Panc1 (cell line): ENCODE measurements around the gene CTSL.

ENCODE experiments used
- POLR2AphosphoS5 ChIP-seq: IDR thresholded peaks from 2 replicates; pipeline ENCODE4 v1.6.1; 2012; ENCODE audit warnings: mild to moderate bottlenecking, low read depth, low read length, moderate library complexity
- SIN3A ChIP-seq: IDR thresholded peaks from 2 replicates; pipeline ENCODE4 v1.6.1; 2012; ENCODE audit warnings: low read depth, mild to moderate bottlenecking, low read length, moderate library complexity, borderline replicate concordance; ENCODE audit not compliant: insufficient read depth
- TCF7L2 ChIP-seq: IDR thresholded peaks from 2 replicates; pipeline ENCODE4 v1.6.1; 2011; ENCODE audit warnings: mild to moderate bottlenecking, low read depth, low read length, inconsistent platforms
- TF ChIP-seq, protein P1 (sequence below): fragments of 450-650 bp; IDR thresholded peaks from 2 replicates; pipeline ENCODE4 v1.5.1; 2017; ENCODE audit warnings: mild to moderate bottlenecking
- TF ChIP-seq, protein P2 (sequence below), 2 experiments: IDR thresholded peaks; 2 replicates each; pipeline ENCODE4 v1.6.1; 2011 to 2012; ENCODE audit warnings: low read depth in 2 of 2, control low read depth in 1 of 2, low read length in 1 of 2, mild to moderate bottlenecking in 1 of 2, moderate library complexity in 1 of 2; ENCODE audit not compliant: insufficient read depth in 1 of 2

DNA sequence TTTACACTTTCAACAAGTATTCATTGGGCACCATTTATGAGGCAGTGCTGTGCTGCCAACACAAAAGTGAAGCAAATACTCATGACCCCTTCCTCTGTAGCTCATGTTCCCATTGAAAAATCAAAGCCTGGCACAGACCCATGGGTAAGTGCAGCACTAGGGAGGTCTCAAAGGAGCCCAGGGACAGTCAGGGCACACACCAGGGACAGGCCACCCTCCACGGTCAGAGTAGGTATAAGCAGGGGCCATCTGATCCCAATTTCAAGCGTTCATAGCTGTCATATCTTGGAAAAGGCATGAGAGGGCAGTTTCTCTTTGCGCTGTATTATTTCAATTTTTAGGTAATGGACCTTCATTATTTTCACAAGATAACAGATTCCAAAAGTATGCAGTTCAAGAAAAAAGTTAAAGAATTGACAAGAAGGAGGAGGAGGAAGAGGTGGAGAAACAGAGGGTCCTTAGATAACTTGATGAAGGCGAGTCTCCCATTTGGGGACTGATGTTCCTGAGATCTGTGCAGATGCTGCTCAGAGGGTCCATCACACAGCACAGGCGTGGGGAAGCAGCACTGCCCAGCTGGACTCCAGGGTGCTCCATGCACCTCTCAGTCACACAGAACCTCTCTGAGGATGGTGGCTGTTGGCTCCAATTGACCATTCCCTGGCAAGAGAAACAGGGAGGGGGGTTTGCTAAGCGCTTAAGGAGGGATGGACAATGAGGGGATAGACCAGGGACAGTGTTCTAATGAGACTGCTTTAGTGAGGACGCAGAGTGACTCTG lies 7.5 kb downstream of the CTSL start:
- TF ChIP-seq, protein P1, sequence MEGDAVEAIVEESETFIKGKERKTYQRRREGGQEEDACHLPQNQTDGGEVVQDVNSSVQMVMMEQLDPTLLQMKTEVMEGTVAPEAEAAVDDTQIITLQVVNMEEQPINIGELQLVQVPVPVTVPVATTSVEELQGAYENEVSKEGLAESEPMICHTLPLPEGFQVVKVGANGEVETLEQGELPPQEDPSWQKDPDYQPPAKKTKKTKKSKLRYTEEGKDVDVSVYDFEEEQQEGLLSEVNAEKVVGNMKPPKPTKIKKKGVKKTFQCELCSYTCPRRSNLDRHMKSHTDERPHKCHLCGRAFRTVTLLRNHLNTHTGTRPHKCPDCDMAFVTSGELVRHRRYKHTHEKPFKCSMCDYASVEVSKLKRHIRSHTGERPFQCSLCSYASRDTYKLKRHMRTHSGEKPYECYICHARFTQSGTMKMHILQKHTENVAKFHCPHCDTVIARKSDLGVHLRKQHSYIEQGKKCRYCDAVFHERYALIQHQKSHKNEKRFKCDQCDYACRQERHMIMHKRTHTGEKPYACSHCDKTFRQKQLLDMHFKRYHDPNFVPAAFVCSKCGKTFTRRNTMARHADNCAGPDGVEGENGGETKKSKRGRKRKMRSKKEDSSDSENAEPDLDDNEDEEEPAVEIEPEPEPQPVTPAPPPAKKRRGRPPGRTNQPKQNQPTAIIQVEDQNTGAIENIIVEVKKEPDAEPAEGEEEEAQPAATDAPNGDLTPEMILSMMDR, result no peak
- TF ChIP-seq, protein P2, sequence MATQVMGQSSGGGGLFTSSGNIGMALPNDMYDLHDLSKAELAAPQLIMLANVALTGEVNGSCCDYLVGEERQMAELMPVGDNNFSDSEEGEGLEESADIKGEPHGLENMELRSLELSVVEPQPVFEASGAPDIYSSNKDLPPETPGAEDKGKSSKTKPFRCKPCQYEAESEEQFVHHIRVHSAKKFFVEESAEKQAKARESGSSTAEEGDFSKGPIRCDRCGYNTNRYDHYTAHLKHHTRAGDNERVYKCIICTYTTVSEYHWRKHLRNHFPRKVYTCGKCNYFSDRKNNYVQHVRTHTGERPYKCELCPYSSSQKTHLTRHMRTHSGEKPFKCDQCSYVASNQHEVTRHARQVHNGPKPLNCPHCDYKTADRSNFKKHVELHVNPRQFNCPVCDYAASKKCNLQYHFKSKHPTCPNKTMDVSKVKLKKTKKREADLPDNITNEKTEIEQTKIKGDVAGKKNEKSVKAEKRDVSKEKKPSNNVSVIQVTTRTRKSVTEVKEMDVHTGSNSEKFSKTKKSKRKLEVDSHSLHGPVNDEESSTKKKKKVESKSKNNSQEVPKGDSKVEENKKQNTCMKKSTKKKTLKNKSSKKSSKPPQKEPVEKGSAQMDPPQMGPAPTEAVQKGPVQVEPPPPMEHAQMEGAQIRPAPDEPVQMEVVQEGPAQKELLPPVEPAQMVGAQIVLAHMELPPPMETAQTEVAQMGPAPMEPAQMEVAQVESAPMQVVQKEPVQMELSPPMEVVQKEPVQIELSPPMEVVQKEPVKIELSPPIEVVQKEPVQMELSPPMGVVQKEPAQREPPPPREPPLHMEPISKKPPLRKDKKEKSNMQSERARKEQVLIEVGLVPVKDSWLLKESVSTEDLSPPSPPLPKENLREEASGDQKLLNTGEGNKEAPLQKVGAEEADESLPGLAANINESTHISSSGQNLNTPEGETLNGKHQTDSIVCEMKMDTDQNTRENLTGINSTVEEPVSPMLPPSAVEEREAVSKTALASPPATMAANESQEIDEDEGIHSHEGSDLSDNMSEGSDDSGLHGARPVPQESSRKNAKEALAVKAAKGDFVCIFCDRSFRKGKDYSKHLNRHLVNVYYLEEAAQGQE (IDR thresholded peaks at IDR 0.05; ENCODE audit: insufficient read depth in 1 of 2, low read depth in 2 of 2, low read length in 1 of 2), result no peak
- TF ChIP-seq POLR2AphosphoS5 (no peak), TCF7L2 (no peak), SIN3A (no peak)
